Activated CD4-positive, alpha-beta T cell treated with anti-CD3 and anti-CD28 coated beads for 48 hours (primary cell): ENCODE results near the gene SH2D1B.

Experiments
- DNase-seq: peaks from one replicate; pipeline ENCODE4 v3.0.0-alpha.2; 2020

Gene SH2D1B

GRCh38 chr1:162380061-162380846 is 31.7 kb downstream of the SH2D1B start:
- no peak for DNase-seq

GRCh38 chr1:162376691-162377090 is 35.2 kb downstream of the SH2D1B start, which contains the start of gene SPATA46:
SPATA46 (minus strand) TSS chr1:162376854; CDS start chr1:162376790, 64 bp downstream.
- DNase-seq, result no peak

- no peak for DNase-seq
Measured at GRCh38 chr1:162375463-162375862, 36.5 kb downstream of the SH2D1B start.

GRCh38 chr1:162374406-162374805 is 37.5 kb downstream of the SH2D1B start:
- no peak for DNase-seq

GRCh38 chr1:162373541-162374260 is 38.2 kb downstream of the SH2D1B start:
- no peak for DNase-seq

- DNase-seq, result no peak
Measured at GRCh38 chr1:162373072-162373427, 38.9 kb downstream of the SH2D1B start.

- DNase-seq, result no peak
Measured at GRCh38 chr1:162372159-162373071, 39.5 kb downstream of the SH2D1B start.

- DNase-seq, result no peak
Measured at GRCh38 chr1:162371611-162372010, 40.3 kb downstream of the SH2D1B start.

GRCh38 chr1:162370721-162371120 is 41.2 kb downstream of the SH2D1B start:
- no peak for DNase-seq

GRCh38 chr1:162370161-162370560 is 41.8 kb downstream of the SH2D1B start:
- no peak for DNase-seq

GRCh38 chr1:162369571-162369970 is 42.4 kb downstream of the SH2D1B start:
- no peak for DNase-seq

GRCh38 chr1:162368451-162368850 is 43.5 kb downstream of the SH2D1B start:
- DNase-seq, result no peak

- DNase-seq, result no peak
Measured at GRCh38 chr1:162367772-162368171, 44.2 kb downstream of the SH2D1B start.

GRCh38 chr1:162367073-162367472 is 44.9 kb downstream of the SH2D1B start:
- DNase-seq, result no peak

GRCh38 chr1:162366671-162367070 is 45.3 kb downstream of the SH2D1B start:
- DNase-seq, result no peak

- DNase-seq, result no peak
Measured at GRCh38 chr1:162366149-162366548, 45.8 kb downstream of the SH2D1B start.

GRCh38 chr1:162365284-162366020 is 46.5 kb downstream of the SH2D1B start:
- no peak for DNase-seq

GRCh38 chr1:162364498-162364897 is 47.4 kb downstream of the SH2D1B start:
- DNase-seq, result no peak

GRCh38 chr1:162363823-162364222 is 48.1 kb downstream of the SH2D1B start:
- DNase-seq, result no peak

GRCh38 chr1:162361349-162361748 is 50.6 kb downstream of the SH2D1B start:
- no peak for DNase-seq

- no peak for DNase-seq
Measured at GRCh38 chr1:162360874-162361260, 51.1 kb downstream of the SH2D1B start.

GRCh38 chr1:162360237-162360873 is 51.6 kb downstream of the SH2D1B start:
- no peak for DNase-seq
